A673 (cell line): ENCODE data around the gene KRT14.
"Not testable (repeated sequence)": the region's sequence is repeated elsewhere in the genome, so short reads cannot be mapped to it uniquely, and the experiment has no call there.

Experiments
- CTCF ChIP-seq: fragments of 300-800, 200-600 bp; sonication (generic); conservative IDR thresholded peaks from 2 replicates; pipeline ENCODE4 v1.5.1; 2017; ENCODE audit warnings: low read depth, mild to moderate bottlenecking, antibody characterized with exemption, low read length, moderate library complexity, mixed read lengths
- EZH2 ChIP-seq: fragments of 200-600 bp; sonication (generic); IDR thresholded peaks from 2 replicates; pipeline ENCODE4 v1.6.1; 2017; ENCODE audit warnings: borderline replicate concordance, low read depth, mild to moderate bottlenecking, mixed read lengths, antibody characterized with exemption, low read length; ENCODE audit not compliant: poor library complexity, severe bottlenecking

GRCh38 chr17:41610061-41610517, 23.4 kb upstream of the KRT14 start:
- not testable (repeated sequence) for TF ChIP-seq CTCF, EZH2
